H1 (cell line): ENCODE data around the gene TET1. TPM values are rescaled to one million over a fixed set of nuclear protein-coding genes. Genes with fewer than 3 reads are reported as not detected.

ENCODE experiments used
- CTCF ChIA-PET: fragments of 300-600 bp; sonication (Branson Sonifier 250); formaldehyde crosslinking; loops from one replicate; lab custom pipeline; 2021; ENCODE audit not compliant: partially characterized antibody; lab: Charles Lee
- POLR2A ChIA-PET: fragments of 300-600 bp; sonication (Branson Sonifier 250); formaldehyde crosslinking; loops from one replicate; lab custom pipeline; 2021; ENCODE audit warnings: inconsistent platforms; ENCODE audit not compliant: partially characterized antibody; lab: Charles Lee
- DNase-seq, 2 experiments: peaks; one replicate each; pipeline versions ENCODE4 v3.0.0 to v3.0.0-alpha.2; 2010 to 2022; ENCODE audit warnings: low spot score in 2 of 2, low read depth in 1 of 2, mixed read lengths in 1 of 2
- FAIRE-seq: peaks from 2 replicates; lab custom pipeline; 2011; peaks lifted over from hg19 to GRCh38; lab: Jason Lieb, UNC
- H2AFZ ChIP-seq: 2 replicates; pipeline ENCODE4 v1.8.1; 2012; ENCODE audit warnings: low read length, inconsistent platforms
- H2AK5ac ChIP-seq: 2 replicates; pipeline ENCODE4 v1.6.1; 2013; ENCODE audit warnings: low read depth, low read length
- H2BK120ac ChIP-seq: replicated peaks from 2 replicates; pipeline ENCODE3; 2013; ENCODE audit warnings: low read depth, low read length, inconsistent platforms
- H2BK12ac ChIP-seq: 2 replicates; pipeline ENCODE4 v1.6.1; 2013; ENCODE audit warnings: low read depth, low read length
- H2BK15ac ChIP-seq: 2 replicates; pipeline ENCODE4 v1.6.1; 2013; ENCODE audit warnings: low read length
- H2BK20ac ChIP-seq: 2 replicates; pipeline ENCODE4 v1.6.1; 2013; ENCODE audit warnings: low read length
- H2BK5ac ChIP-seq: 2 replicates; pipeline ENCODE4 v1.6.1; 2013; ENCODE audit warnings: low read depth, low read length
- H3K14ac ChIP-seq: 2 replicates; pipeline ENCODE4 v1.6.1; 2013; ENCODE audit warnings: inconsistent platforms; ENCODE audit not compliant: insufficient read length
- H3K18ac ChIP-seq: 2 replicates; pipeline ENCODE4 v1.6.1; 2013; ENCODE audit warnings: low read length; ENCODE audit errors: extremely low read depth
- H3K23ac ChIP-seq: 2 replicates; pipeline ENCODE4 v1.6.1; 2013; ENCODE audit warnings: inconsistent platforms; ENCODE audit not compliant: insufficient read length
- H3K23me2 ChIP-seq: 2 replicates; pipeline ENCODE4 v1.6.1; 2013; ENCODE audit warnings: low read depth, low read length
- H3K27ac ChIP-seq: 2 replicates; pipeline ENCODE4 v1.6.1; 2011; ENCODE audit warnings: low read depth, low read length, inconsistent platforms
- H3K27me3 ChIP-seq, 4 experiments: replicated peaks in 1 of 4; 1 replicate in 1 of 4; 2 replicates in 3 of 4; pipeline versions ENCODE4 v1.6.1 to v1.8.1; 2011 to 2013; ENCODE audit warnings: low read length in 3 of 4, mild to moderate bottlenecking in 3 of 4, inconsistent platforms in 2 of 4, mixed read lengths in 2 of 4, moderate library complexity in 1 of 4; ENCODE audit not compliant: control insufficient read depth in 3 of 4, insufficient read depth in 3 of 4; ENCODE audit errors: extremely low read depth in 1 of 4
- H3K36me3 ChIP-seq, 4 experiments: 2 replicates each; pipeline versions ENCODE4 v1.6.1 to v1.8.1; 2011 to 2013; ENCODE audit warnings: mild to moderate bottlenecking in 4 of 4, low read length in 3 of 4, moderate library complexity in 2 of 4, control low read depth in 1 of 4, inconsistent platforms in 1 of 4; ENCODE audit not compliant: insufficient read depth in 4 of 4, control insufficient read depth in 2 of 4
- H3K4ac ChIP-seq: replicated peaks from 2 replicates; pipeline ENCODE3; 2013; ENCODE audit warnings: low read length, low read depth, mixed read lengths, inconsistent platforms; ENCODE audit not compliant: insufficient read length
- H3K4me1 ChIP-seq, 4 experiments: replicated peaks in 1 of 4; 1 replicate in 1 of 4; 2 replicates in 3 of 4; pipeline versions ENCODE4 v1.6.1 to v1.8.1; 2011 to 2013; ENCODE audit warnings: low read length in 3 of 4, inconsistent platforms in 2 of 4, mixed read lengths in 1 of 4; ENCODE audit not compliant: insufficient read depth in 4 of 4, control insufficient read depth in 3 of 4
- H3K4me2 ChIP-seq, 2 experiments: 2 replicates each; pipeline versions ENCODE4 v1.6.1 to v1.8.1; 2011 to 2013; ENCODE audit warnings: low read depth in 2 of 2, low read length in 2 of 2, control low read depth in 1 of 2, inconsistent platforms in 1 of 2, mild to moderate bottlenecking in 1 of 2; ENCODE audit not compliant: insufficient read depth in 1 of 2
- H3K4me3 ChIP-seq, 4 experiments: fragments of 200-600, 300-600 bp in 1 of 4; sonication (generic), shearing (Covaris generic), sonication (Bioruptor Twin) in 1 of 4; 2 replicates each; pipeline versions ENCODE4 v1.5.1 to v1.8.1; 2011 to 2016; ENCODE audit warnings: low read length in 4 of 4, low read depth in 3 of 4, control low read depth in 2 of 4, inconsistent platforms in 2 of 4, mild to moderate bottlenecking in 2 of 4, mixed read lengths in 1 of 4, moderate library complexity in 1 of 4; ENCODE audit not compliant: insufficient read depth in 2 of 4; ENCODE audit errors: extremely low read depth in 1 of 4
- H3K56ac ChIP-seq: replicated peaks from 2 replicates; pipeline ENCODE3; 2013; ENCODE audit warnings: low read depth, mild to moderate bottlenecking, mixed read lengths, low read length, inconsistent platforms; ENCODE audit not compliant: insufficient read length
- H3K79me1 ChIP-seq: 2 replicates; pipeline ENCODE4 v1.6.1; 2013; ENCODE audit warnings: low read depth, low read length, control low read depth
- H3K79me2 ChIP-seq, 2 experiments: 2 replicates each; pipeline versions ENCODE4 v1.6.1 to v1.8.1; 2012 to 2013; ENCODE audit warnings: low read length in 2 of 2, mild to moderate bottlenecking in 2 of 2, inconsistent platforms in 1 of 2; ENCODE audit not compliant: insufficient read depth in 2 of 2, control insufficient read depth in 1 of 2
- H3K9ac ChIP-seq, 4 experiments: replicated peaks in 1 of 4; 1 replicate in 1 of 4; 2 replicates in 3 of 4; pipeline versions ENCODE4 v1.6.1 to v1.8.1; 2011 to 2013; ENCODE audit warnings: low read depth in 3 of 4, low read length in 3 of 4, control low read depth in 2 of 4, mild to moderate bottlenecking in 2 of 4, moderate library complexity in 2 of 4, inconsistent platforms in 1 of 4; ENCODE audit errors: extremely low read depth in 1 of 4
- H3K9me3 ChIP-seq, 2 experiments: 2 replicates each; pipeline versions ENCODE4 v1.6.1 to v1.8.1; 2012 to 2013; ENCODE audit warnings: mild to moderate bottlenecking in 2 of 2, moderate library complexity in 2 of 2, control low read depth in 1 of 2, inconsistent platforms in 1 of 2, low read depth in 1 of 2, low read length in 1 of 2, mixed read lengths in 1 of 2; ENCODE audit not compliant: insufficient read depth in 2 of 2
- H4K20me1 ChIP-seq, 2 experiments: replicated peaks in 1 of 2; 2 replicates each; pipeline versions ENCODE3 to v1.8.1; 2011 to 2013; ENCODE audit warnings: inconsistent platforms in 2 of 2, low read length in 2 of 2, mild to moderate bottlenecking in 1 of 2; ENCODE audit not compliant: insufficient read depth in 2 of 2, control insufficient read depth in 1 of 2
- H4K5ac ChIP-seq: 2 replicates; pipeline ENCODE4 v1.6.1; 2013; ENCODE audit warnings: low read length, low read depth, mixed read lengths, inconsistent platforms; ENCODE audit not compliant: insufficient read length
- H4K8ac ChIP-seq: 2 replicates; pipeline ENCODE4 v1.8.0; 2013; ENCODE audit warnings: mild to moderate bottlenecking, moderate library complexity, low read length, inconsistent platforms; ENCODE audit not compliant: insufficient read depth; ENCODE audit errors: extremely low read depth
- H4K91ac ChIP-seq: replicated peaks from 2 replicates; pipeline ENCODE3; 2013; ENCODE audit warnings: low read length, mixed read lengths, inconsistent platforms; ENCODE audit not compliant: insufficient read length
- CREB1 ChIP-seq: IDR thresholded peaks from 2 replicates; pipeline ENCODE4 v1.6.1; 2012; ENCODE audit warnings: inconsistent platforms
- CTCF ChIP-seq, 3 experiments: IDR thresholded peaks; 1 replicate in 2 of 3; 2 replicates in 1 of 3; pipeline versions ENCODE4 v1.5.1 to v1.6.1; 2011; ENCODE audit warnings: low read length in 3 of 3, mild to moderate bottlenecking in 3 of 3, inconsistent platforms in 2 of 3, low read depth in 1 of 3, moderate library complexity in 1 of 3; ENCODE audit not compliant: insufficient read depth in 1 of 3; ENCODE audit errors: control extremely low read depth in 1 of 3
- FOSL1 ChIP-seq: IDR thresholded peaks from 2 replicates; pipeline ENCODE4 v1.6.1; 2011; ENCODE audit warnings: mild to moderate bottlenecking, low read depth, low read length, moderate library complexity; ENCODE audit not compliant: insufficient read depth
- PHF8 ChIP-seq: fragments of 200-600 bp; sonication (generic); conservative IDR thresholded peaks from 2 replicates; pipeline ENCODE4 v1.7.1; 2012; ENCODE audit warnings: low read depth, mild to moderate bottlenecking, inconsistent platforms, low read length, moderate library complexity
- RAD21 ChIP-seq, 2 experiments: IDR thresholded peaks in 1 of 2; conservative IDR thresholded peaks in 1 of 2; 2 replicates each; pipeline ENCODE4 v1.6.1; 2011; ENCODE audit warnings: low read depth in 2 of 2, low read length in 2 of 2, improper control_type of control experiment in 1 of 2, inconsistent platforms in 1 of 2, mild to moderate bottlenecking in 1 of 2, moderate library complexity in 1 of 2
- RBBP5 ChIP-seq: IDR thresholded peaks from 2 replicates; pipeline ENCODE4 v1.7.1; 2012; ENCODE audit warnings: low read depth, mild to moderate bottlenecking, inconsistent platforms, low read length, moderate library complexity, borderline replicate concordance
- SIRT6 ChIP-seq: IDR thresholded peaks from one replicate; pipeline ENCODE4 v1.7.1; 2012; ENCODE audit warnings: low read length, inconsistent platforms
- TEAD4 ChIP-seq: IDR thresholded peaks from 2 replicates; pipeline ENCODE4 v1.6.1; 2012; ENCODE audit warnings: low read depth, low read length, inconsistent platforms, mixed read lengths
- WGBS, 2 experiments: shearing (Covaris generic) in 1 of 2; methylation state at CpG; one replicate each; pipeline versions ENCODE4 v1.1.6 to v1.1.7; 2013 to 2015; ENCODE audit warnings: low lambda C conversion rate in 2 of 2, mixed read lengths in 2 of 2, inconsistent platforms in 1 of 2, low coverage in 1 of 2, missing lambda C conversion rate in 1 of 2; ENCODE audit not compliant: insufficient replicate concordance in 2 of 2, insufficient coverage in 1 of 2, insufficient read length in 1 of 2; ENCODE audit errors: extremely low coverage in 1 of 2, missing lambda C conversion rate in 1 of 2; 5-methylcytosine and 5-hydroxymethylcytosine counted together
- polyA plus RNA-seq, 7 experiments: library from polyadenylated mRNA; depleted of rRNA in 3 of 7; stranded (reverse) in 5 of 7; unstranded in 2 of 7; fragments of >200 nt in 5 of 7; fragments of 200-250 nt in 2 of 7; gene quantifications; 1 replicate in 5 of 7; 2 replicates in 1 of 7; 4 replicates in 1 of 7; pipeline versions ENCODE4 v1.2.1 to v1.2.3, GENCODE V29; 2011 to 2013; ENCODE audit warnings: missing spikeins in 2 of 7, mixed read lengths in 2 of 7
- total RNA-seq: library from RNA; stranded (reverse); fragmentation: NEBNext Ultra II Directional; extraction: Animal tissue kit (Norgen Biotek cat#: 25700); gene quantifications from 2 replicates; pipeline ENCODE4 v1.2.1, GENCODE V29; 2021

Gene TET1
- total and polyA plus RNA-seq, 2 of the 8 experiments (the other 6 are each of a cell fraction or from before 2014, with no cell fraction given), result 15.2 to 69.3 TPM

- no peaks in the 10 kb centered on the region for H3K23me2 ChIP-seq
- 83% methylated on average over 9 of the region's 9 CpGs; no CpG with 5 or more reads in 1 of the 2 experiments for WGBS, 2 experiments
Observed at GRCh38 chr10:68536973-68537372, 23.2 kb upstream of the TET1 start.

More at GRCh38 chr10:68536973-68537372, 23.2 kb upstream of the TET1 start:
- Histone ChIP-seq H3K4ac (no peak overlapping the region), H2BK120ac (no peak overlapping the region), H3K23ac (no peak overlapping the region), H3K18ac (no peak overlapping the region), H4K8ac (no peak overlapping the region), H3K27ac (no peak overlapping the region), H3K79me1 (no peaks in the 10 kb centered on the region), H3K9ac (no peak overlapping the region), H3K79me2 (no peaks in the 10 kb centered on the region), H3K14ac (no peak overlapping the region), H2BK5ac (no peak overlapping the region), H2AFZ (no peak overlapping the region), H2BK20ac (no peak overlapping the region)
- CTCF ChIA-PET, result interaction anchor here (0.7 to 6.9 kb wide), 2 partner anchors 12 to 69 kb away, joined by 4 to 55 read pairs; no protein-coding TSS in a partner anchor
- POLR2A ChIA-PET, result interaction anchor here (1.3 to 2.4 kb wide), 3 partner anchors 8 to 185 kb away, joined by 3 to 14 read pairs (median 5); partner anchors contain the start of gene CCAR1
- TF ChIP-seq SIRT6, result no peak
- TF ChIP-seq FOSL1, result no peak
- TF ChIP-seq PHF8, result no peak
- TF ChIP-seq TEAD4, result no peak
- no peak for TF ChIP-seq CREB1
- no peak for TF ChIP-seq CTCF (IDR thresholded peaks at IDR 0.05; ENCODE audit: control extremely low read depth in 1 of 3, insufficient read depth in 1 of 3, low read depth in 1 of 3, low read length in 3 of 3)
- TF ChIP-seq RBBP5, result no peak
- no peak for TF ChIP-seq RAD21 (IDR thresholded peaks at IDR 0.05 in 1 of 2, conservative IDR thresholded peaks at IDR 0.05 in 1 of 2; ENCODE audit: low read depth in 2 of 2, low read length in 2 of 2)
- TF ChIP-seq, all 59 proteins: peak for 0
- Histone ChIP-seq H3K4me2 (no peak overlapping the region), H3K27me3 (no peaks in the 10 kb centered on the region), H4K20me1 (no peaks in the 10 kb centered on the region), H2BK15ac (no peak overlapping the region), H2AK5ac (no peak overlapping the region), H3K4me3 (no peak overlapping the region), H3K4me1 (no peaks in the 10 kb centered on the region), H4K5ac (no peak overlapping the region), H3K36me3 (no peaks in the 10 kb centered on the region), H3K56ac (no peak overlapping the region), H2BK12ac (no peak overlapping the region), H4K91ac (no peak overlapping the region), H3K9me3 (no peaks in the 10 kb centered on the region)
- FAIRE-seq (no peak), DNase-seq (no peak)
